A172 (cell line): Measurements from ENCODE around the gene MTCL1. TPM values are rescaled to one million over a fixed set of nuclear protein-coding genes. Genes with fewer than 3 reads are reported as not detected.

Source experiments
- DNase-seq: peaks from one replicate; pipeline ENCODE4 v3.0.0-alpha.2; 2015; ENCODE audit warnings: low spot score
- total RNA-seq: library from RNA; depleted of rRNA; stranded (reverse); fragments of >200 nt; shearing (Covaris generic); gene quantifications from 2 replicates; pipeline ENCODE4 v1.2.3, GENCODE V29; 2014

Gene MTCL1
- total RNA-seq, 1 experiment from 2014 or later, result 33.6 TPM

GRCh38 chr18:8688216-8688800 lies 17.0 kb upstream of the MTCL1 start:
- no peak for DNase-seq

GRCh38 chr18:8688816-8689215 lies 16.5 kb upstream of the MTCL1 start:
- DNase-seq, result no peak

GRCh38 chr18:8689517-8689916 lies 15.8 kb upstream of the MTCL1 start:
- DNase-seq, result no peak

- no peak for DNase-seq
Observed at GRCh38 chr18:8694891-8695290, 10.5 kb upstream of the MTCL1 start.

GRCh38 chr18:8695932-8696517 lies 9.3 kb upstream of the MTCL1 start:
- no peak for DNase-seq

GRCh38 chr18:8696749-8697211 lies 8.6 kb upstream of the MTCL1 start:
- DNase-seq, result peak; percentile 63

GRCh38 chr18:8699126-8699525 lies 6.2 kb upstream of the MTCL1 start:
- no peak for DNase-seq

GRCh38 chr18:8699948-8700347 lies 5.4 kb upstream of the MTCL1 start:
- DNase-seq, result no peak

- DNase-seq, result peak; percentile 41
Observed at GRCh38 chr18:8701546-8702118, 3.7 kb upstream of the MTCL1 start.

GRCh38 chr18:8702668-8703067 lies 2.7 kb upstream of the MTCL1 start:
- DNase-seq, result no peak

GRCh38 chr18:8703092-8703709 lies 2.2 kb upstream of the MTCL1 start:
- DNase-seq, result no peak

- no peak for DNase-seq
Observed at GRCh38 chr18:8703781-8704301, 1.5 kb upstream of the MTCL1 start.

- DNase-seq, result peak; percentile 87
Observed at GRCh38 chr18:8704361-8705237, 757 bp upstream of the MTCL1 start.

- no peak for DNase-seq
Observed at GRCh38 chr18:8705961-8706790, 820 bp downstream of the MTCL1 start.

GRCh38 chr18:8706791-8707555 lies 1.6 kb downstream of the MTCL1 start:
- peak; percentile 62 for DNase-seq

- peak; percentile 65 for DNase-seq
Observed at GRCh38 chr18:8707556-8708300, 2.4 kb downstream of the MTCL1 start.

GRCh38 chr18:8708670-8709069 lies 3.3 kb downstream of the MTCL1 start:
- DNase-seq, result no peak

GRCh38 chr18:8709248-8710059 lies 4.1 kb downstream of the MTCL1 start:
- no peak for DNase-seq
